ENCODE measurements around the gene RNF181. TPM values are rescaled to one million over a fixed set of nuclear protein-coding genes. Genes with fewer than 3 reads are reported as not detected.
"Not testable (repeated sequence)": the region's sequence is repeated elsewhere in the genome, so short reads cannot be mapped to it uniquely, and the experiment has no call there.

Gene RNF181
- total RNA-seq, 6 experiments from 2014 or later, result 54.5 to 123 (median 66.6) TPM

GRCh38 chr2:85558160-85558559 lies 37.4 kb upstream of the RNF181 start:
- intact Hi-C loops (cut with DNase I), result no loop called here
- no peaks in the 10 kb centered on the region for H3K27me3 ChIP-seq
- WGBS (ENCODE audit: insufficient coverage, low coverage, low lambda C conversion rate, missing lambda C conversion rate), result 100% methylated on average over 1 of the region's 1 CpG
- H3K4me3 ChIP-seq, result no peak overlapping the region
- H3K9me3 ChIP-seq, result no peaks in the 10 kb centered on the region
- H3K27ac ChIP-seq, result no peak overlapping the region
- ATAC-seq, result no peak
- peaks cover 0 to 20% (median 12%) of the 10 kb centered on the region in 4 donors for H3K4me1 ChIP-seq
- TF ChIP-seq CTCF (IDR thresholded peaks at IDR 0.05) (no peak), POLR2A (IDR thresholded peaks at IDR 0.05) (no peak)
- peaks cover 5 to 55% (median 21%) of the 10 kb centered on the region in 4 donors for H3K36me3 ChIP-seq
- DNase-seq, result no peak

- H3K36me3 ChIP-seq, result peaks cover 0 to 33% (median 8%) of the 10 kb centered on the region in 4 donors
- H3K27me3 ChIP-seq; intact Hi-C loops (cut with DNase I); DNase-seq; H3K9me3 ChIP-seq; ATAC-seq: not testable (repeated sequence)
- peaks cover 0 to 20% (median 12%) of the 10 kb centered on the region in 4 donors for H3K4me1 ChIP-seq
- H3K27ac ChIP-seq, result peak overlapping the region; percentile 21 to 92 (median 82)
- WGBS (ENCODE audit: insufficient coverage, low coverage, low lambda C conversion rate, missing lambda C conversion rate), result 25% methylated on average over 11 of the region's 12 CpGs
- peak overlapping the region; percentile 70 to 88 (median 79) for H3K4me3 ChIP-seq
These were observed 35.2 kb upstream of the RNF181 start for GRCh38 chr2:85560403-85560726.

- Histone ChIP-seq H3K9me3 (no peaks in the 10 kb centered on the region), H3K4me3 (peak overlapping the region; percentile 70 to 88 (median 79)), H3K27me3 (no peaks in the 10 kb centered on the region), H3K36me3 (peaks cover 0 to 28% (median 5%) of the 10 kb centered on the region in 4 donors), H3K4me1 (peaks cover 0 to 20% (median 12%) of the 10 kb centered on the region in 4 donors), H3K27ac (peak overlapping the region; percentile 82 to 92 (median 89))
- ATAC-seq (peak; percentile 2 to 6 (median 4)), DNase-seq (no peak)
- no peak for TF ChIP-seq POLR2A (IDR thresholded peaks at IDR 0.05)
- no peak for TF ChIP-seq CTCF (IDR thresholded peaks at IDR 0.05)
- under 1% methylated on average over 14 of the region's 14 CpGs for WGBS (ENCODE audit: insufficient coverage, low coverage, low lambda C conversion rate, missing lambda C conversion rate)
- intact Hi-C loops (cut with DNase I), result no loop called here
These were observed 34.7 kb upstream of the RNF181 start for GRCh38 chr2:85560812-85561279.

- peaks cover 0 to 21% (median 4%) of the 10 kb centered on the region in 4 donors for H3K36me3 ChIP-seq
- DNase-seq (peak; percentile 97 to 98 (median 97)), ATAC-seq (peak; percentile 86 to 93 (median 88))
- H3K27me3 ChIP-seq, result no peaks in the 10 kb centered on the region
- no peaks in the 10 kb centered on the region for H3K9me3 ChIP-seq
- peak within 1 kb of the TSS; percentile 82 to 92 (median 89) for H3K27ac ChIP-seq
- WGBS (ENCODE audit: insufficient coverage, low coverage, low lambda C conversion rate, missing lambda C conversion rate), result 2% methylated on average over 31 of the region's 64 CpGs
- intact Hi-C loops (cut with DNase I), result no loop called here
- peak within 1 kb of the TSS; percentile 70 to 88 (median 79) for H3K4me3 ChIP-seq
- peaks cover 0 to 20% (median 12%) of the 10 kb centered on the region in 4 donors for H3K4me1 ChIP-seq
- TF ChIP-seq POLR2A (IDR thresholded peaks at IDR 0.05), result peak; percentile 91
- TF ChIP-seq CTCF (IDR thresholded peaks at IDR 0.05), result peak in 1 of 4 donors; percentile 4
These were observed 34.0 kb upstream of the RNF181 start, which contains the start of gene GGCX for GRCh38 chr2:85561280-85562212. Gene GGCX, minus strand, starts transcription at chr2:85561493. Its CDS starts 65 bp downstream, at chr2:85561428.

- Histone ChIP-seq H3K36me3 (no peaks in the 10 kb centered on the region), H3K4me3 (no peak overlapping the region), H3K27me3 (no peaks in the 10 kb centered on the region), H3K4me1 (peaks cover 0 to 11% (median under 1%) of the 10 kb centered on the region in 4 donors), H3K9me3 (no peaks in the 10 kb centered on the region), H3K27ac (no peak overlapping the region)
- intact Hi-C loops (cut with DNase I), result no loop called here
- 82% methylated on average over 5 of the region's 5 CpGs for WGBS (ENCODE audit: insufficient coverage, low coverage, low lambda C conversion rate, missing lambda C conversion rate)
- no peak for TF ChIP-seq CTCF (IDR thresholded peaks at IDR 0.05)
- no peak for TF ChIP-seq POLR2A (IDR thresholded peaks at IDR 0.05)
- no peak for ATAC-seq
- no peak for DNase-seq
These were observed 31.4 kb upstream of the RNF181 start for GRCh38 chr2:85564144-85564563.

Data from right lobe of liver (tissue), 6 donors.